Measurements from ENCODE around the gene REXO5. TPM values are rescaled to one million over a fixed set of nuclear protein-coding genes. Genes with fewer than 3 reads are reported as not detected.

The REXO5 gene
- total RNA-seq, 4 donors from 2014 or later, result 4.1 to 17.5 (median 6.4) TPM

GRCh38 chr16:20897253-20897897, 91.0 kb downstream of the REXO5 start:
- Histone ChIP-seq H3K36me3 (no peaks in the 10 kb centered on the region), H3K9me3 (no peaks in the 10 kb centered on the region), H3K27ac (peak overlapping the region in 1 of 4 donors; percentile 97), H3K27me3 (no peaks in the 10 kb centered on the region), H3K4me1 (peaks cover 7 to 32% (median 24%) of the 10 kb centered on the region in 4 donors), H3K4me3 (no peak overlapping the region)
- in situ Hi-C loops (cut with MboI; ENCODE audit: low pct_ligation_motif_present in 1 of 4, low pct_unique_long_range_greater_than_20kb in 1 of 4, low sequenced_read_pairs in 3 of 4), result no loop called here
- intact Hi-C loops (cut with DNase I; ENCODE audit: low total_unique reads), result no loop called here
- 84 to 95% methylated on average over 3 to 4 of the region's 4 CpGs for WGBS, 2 donors (ENCODE audit: low coverage in 1 of 2)
- TF ChIP-seq POLR2A (IDR thresholded peaks at IDR 0.05), result no peak
- no peak for TF ChIP-seq POLR2AphosphoS5 (IDR thresholded peaks at IDR 0.05)
- no peak for TF ChIP-seq CTCF (IDR thresholded peaks at IDR 0.05)
- TF ChIP-seq EP300 (IDR thresholded peaks at IDR 0.05; ENCODE audit: low read depth), result no peak
- DNase-seq, result no peak

- Histone ChIP-seq H3K36me3 (no peaks in the 10 kb centered on the region), H3K4me3 (no peak overlapping the region), H3K27ac (peak overlapping the region; percentile 93 to 97 (median 94)), H3K4me1 (peaks cover 7 to 36% (median 28%) of the 10 kb centered on the region in 4 donors), H3K27me3 (no peaks in the 10 kb centered on the region), H3K9me3 (no peaks in the 10 kb centered on the region)
- 70 to 100% methylated on average over 1 to 3 of the region's 3 CpGs for WGBS, 2 donors (ENCODE audit: low coverage in 1 of 2)
- TF ChIP-seq POLR2A (IDR thresholded peaks at IDR 0.05), result no peak
- no peak for TF ChIP-seq EP300 (IDR thresholded peaks at IDR 0.05; ENCODE audit: low read depth)
- no peak for TF ChIP-seq POLR2AphosphoS5 (IDR thresholded peaks at IDR 0.05)
- no peak for TF ChIP-seq CTCF (IDR thresholded peaks at IDR 0.05)
- in situ Hi-C loops (cut with MboI; ENCODE audit: low pct_ligation_motif_present in 1 of 4, low pct_unique_long_range_greater_than_20kb in 1 of 4, low sequenced_read_pairs in 3 of 4) (no loop called here), intact Hi-C loops (cut with DNase I; ENCODE audit: low total_unique reads) (no loop called here)
- DNase-seq, result no peak
Observed at GRCh38 chr16:20897922-20898321, 91.6 kb downstream of the REXO5 start.

GRCh38 chr16:20899071-20899470, 92.7 kb downstream of the REXO5 start:
- 18 to 26% methylated on average over 5 of the region's 5 CpGs for WGBS, 2 donors (ENCODE audit: low coverage in 1 of 2)
- peaks cover 9 to 43% (median 30%) of the 10 kb centered on the region in 4 donors for H3K4me1 ChIP-seq

More at GRCh38 chr16:20899071-20899470, 92.7 kb downstream of the REXO5 start:
- Histone ChIP-seq H3K27ac (peak overlapping the region; percentile 93 to 97 (median 94)), H3K4me3 (peak overlapping the region in 3 of 4 donors; percentile 62 to 84 (median 74)), H3K36me3 (no peaks in the 10 kb centered on the region), H3K9me3 (no peaks in the 10 kb centered on the region), H3K27me3 (no peaks in the 10 kb centered on the region)
- DNase-seq, result no peak
- in situ Hi-C loops (cut with MboI; ENCODE audit: low pct_ligation_motif_present in 1 of 4, low pct_unique_long_range_greater_than_20kb in 1 of 4, low sequenced_read_pairs in 3 of 4) (no loop called here), intact Hi-C loops (cut with DNase I; ENCODE audit: low total_unique reads) (no loop called here)
- TF ChIP-seq POLR2AphosphoS5 (IDR thresholded peaks at IDR 0.05) (peak in 1 of 3 donors; percentile 17), CTCF (IDR thresholded peaks at IDR 0.05) (no peak), EP300 (IDR thresholded peaks at IDR 0.05; ENCODE audit: low read depth) (no peak), POLR2A (IDR thresholded peaks at IDR 0.05) (no peak)

Small RNA genes within 50 kb of the gene (small RNA-seq; reads per million reads assigned to genes)
- gene RF00618, result 0 reads per million in 4 donors
- 0 reads per million in 4 donors for gene RNU6-944P

Other genes starting within 250 kb of the REXO5 start
- not detected for gene ACSM2B, start 230.2 kb upstream of the REXO5 start, total RNA-seq
- 1 to 10 TPM in 1 of 4 donors, under 1 TPM in 2, not detected in 1; 0.80 to 3.7 (median 0.95) TPM for gene ACSM1, start 108.8 kb upstream of the REXO5 start, total RNA-seq
- gene THUMPD1, start 64.7 kb upstream of the REXO5 start, total RNA-seq, result 10 to 100 TPM; 23.1 to 64.8 (median 43.4) TPM
- 100 to 1,000 TPM in 1 of 4 donors, 10 to 100 TPM in 3; 21.7 to 108 (median 29.5) TPM for gene ACSM3, start 42.5 kb upstream of the REXO5 start, total RNA-seq
- 10 to 100 TPM in 3 of 4 donors, 1 to 10 TPM in 1; 9.0 to 55.1 (median 30.0) TPM for gene ERI2, start 55 bp upstream of the REXO5 start, total RNA-seq
- 10 to 100 TPM in 2 of 4 donors, 1 to 10 TPM in 2; 5.6 to 47.6 (median 10.5) TPM for gene DCUN1D3, start 93.8 kb downstream of the REXO5 start, total RNA-seq
- gene LYRM1, start 94.2 kb downstream of the REXO5 start, total RNA-seq, result 10 to 100 TPM in 3 of 4 donors, 1 to 10 TPM in 1; 7.9 to 74.6 (median 27.5) TPM